Measurements from ENCODE around the gene COL4A1.
A peak's percentile ranks its signal among the peaks of the same experiment; 100 is the strongest.

The COL4A1 gene

GRCh38 chr13:110341445-110342244 lies 34.7 kb upstream of the COL4A1 start:
- DNase-seq, result no peak

- peak; percentile 75 for DNase-seq
These were observed 34.0 kb upstream of the COL4A1 start for GRCh38 chr13:110340812-110341444.

- DNase-seq, result no peak
These were observed 33.1 kb upstream of the COL4A1 start for GRCh38 chr13:110339975-110340550.

- no peak for DNase-seq
These were observed 32.3 kb upstream of the COL4A1 start for GRCh38 chr13:110339263-110339662.

- no peak for DNase-seq
These were observed 31.6 kb upstream of the COL4A1 start for GRCh38 chr13:110338441-110339101.

- no peak for DNase-seq
These were observed 30.3 kb upstream of the COL4A1 start for GRCh38 chr13:110337247-110337646.

GRCh38 chr13:110336681-110337080 lies 29.7 kb upstream of the COL4A1 start:
- no peak for DNase-seq

- DNase-seq, result no peak
These were observed 29.2 kb upstream of the COL4A1 start for GRCh38 chr13:110336108-110336507.

GRCh38 chr13:110334841-110335490 lies 28.0 kb upstream of the COL4A1 start:
- DNase-seq, result no peak

- no peak for DNase-seq
These were observed 27.3 kb upstream of the COL4A1 start for GRCh38 chr13:110334256-110334655.

GRCh38 chr13:110333837-110334236 lies 26.9 kb upstream of the COL4A1 start:
- no peak for DNase-seq

GRCh38 chr13:110332750-110333149 lies 25.8 kb upstream of the COL4A1 start:
- DNase-seq, result no peak

GRCh38 chr13:110331362-110331761 lies 24.4 kb upstream of the COL4A1 start:
- no peak for DNase-seq

- no peak for DNase-seq
These were observed 23.6 kb upstream of the COL4A1 start for GRCh38 chr13:110330491-110331011.

- DNase-seq, result no peak
These were observed 23.0 kb upstream of the COL4A1 start for GRCh38 chr13:110329798-110330461.

GRCh38 chr13:110329258-110329657 lies 22.3 kb upstream of the COL4A1 start:
- DNase-seq, result no peak

GRCh38 chr13:110328573-110328972 lies 21.6 kb upstream of the COL4A1 start:
- DNase-seq, result no peak

- DNase-seq, result no peak
These were observed 20.2 kb upstream of the COL4A1 start for GRCh38 chr13:110327051-110327721.

- no peak for DNase-seq
These were observed 19.4 kb upstream of the COL4A1 start for GRCh38 chr13:110326263-110326904.

GRCh38 chr13:110324026-110324749 lies 17.2 kb upstream of the COL4A1 start:
- DNase-seq, result no peak
